Activated naive CD4-positive, alpha-beta T cell treated with Interleukin-2 at 50 U/mL for 16 hours (primary cell): Measurements from ENCODE around the gene COL3A1.

Source experiments
- DNase-seq: peaks from one replicate; pipeline ENCODE4 v3.0.0-alpha.2; 2020

Gene COL3A1

DNA sequence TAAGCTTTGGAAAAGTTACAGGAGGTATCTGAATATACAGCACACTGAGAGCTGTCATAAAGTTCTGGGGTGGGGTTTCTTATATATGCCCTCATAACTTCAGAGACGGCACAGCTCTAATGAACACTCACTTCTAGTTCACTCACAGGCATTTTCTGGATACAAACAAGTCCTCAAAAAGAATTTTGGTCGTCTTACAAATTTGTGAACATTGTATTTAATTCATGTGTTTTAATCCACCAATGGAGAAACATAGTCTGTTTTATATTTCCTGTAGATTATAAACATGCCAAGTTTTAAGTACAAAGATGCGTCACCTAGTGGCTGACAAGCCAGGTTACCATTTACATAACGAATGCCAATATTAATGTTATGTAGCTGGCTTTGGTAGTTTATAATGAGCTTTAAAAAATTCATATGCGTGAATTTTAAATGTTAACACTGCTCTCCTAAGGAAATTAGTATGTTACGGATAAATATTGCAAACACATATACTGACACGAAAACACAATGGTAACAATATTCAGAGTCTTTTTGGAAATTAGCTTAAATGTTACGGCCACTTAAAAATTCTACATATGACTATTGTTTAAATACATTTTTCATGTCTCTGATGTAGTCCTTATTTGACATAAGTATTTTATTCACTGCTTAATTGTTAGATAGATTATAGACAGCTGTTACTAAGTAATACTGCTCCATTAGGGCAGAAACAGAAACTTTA is 2.5 kb downstream of the COL3A1 start:
- DNase-seq: no peak

DNA sequence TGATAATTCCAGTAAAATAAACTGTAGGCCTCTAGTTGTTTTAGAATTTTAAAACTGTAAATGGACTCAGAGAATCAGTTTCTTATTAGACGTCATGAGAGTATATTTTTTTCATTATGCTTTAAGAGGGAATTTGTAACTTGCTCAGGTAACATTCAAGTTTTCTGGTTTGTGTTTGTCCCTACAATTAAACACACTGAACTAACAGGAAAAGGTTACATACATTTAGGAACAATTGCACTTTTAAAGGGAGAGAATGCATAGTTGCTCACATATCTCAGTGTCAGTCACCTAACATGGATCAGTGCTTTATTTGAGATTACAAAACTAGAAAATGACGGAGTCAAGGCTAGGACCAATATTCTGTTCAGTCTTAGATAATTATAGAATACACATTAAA is 3.1 kb downstream of the COL3A1 start:
- DNase-seq: no peak

DNA sequence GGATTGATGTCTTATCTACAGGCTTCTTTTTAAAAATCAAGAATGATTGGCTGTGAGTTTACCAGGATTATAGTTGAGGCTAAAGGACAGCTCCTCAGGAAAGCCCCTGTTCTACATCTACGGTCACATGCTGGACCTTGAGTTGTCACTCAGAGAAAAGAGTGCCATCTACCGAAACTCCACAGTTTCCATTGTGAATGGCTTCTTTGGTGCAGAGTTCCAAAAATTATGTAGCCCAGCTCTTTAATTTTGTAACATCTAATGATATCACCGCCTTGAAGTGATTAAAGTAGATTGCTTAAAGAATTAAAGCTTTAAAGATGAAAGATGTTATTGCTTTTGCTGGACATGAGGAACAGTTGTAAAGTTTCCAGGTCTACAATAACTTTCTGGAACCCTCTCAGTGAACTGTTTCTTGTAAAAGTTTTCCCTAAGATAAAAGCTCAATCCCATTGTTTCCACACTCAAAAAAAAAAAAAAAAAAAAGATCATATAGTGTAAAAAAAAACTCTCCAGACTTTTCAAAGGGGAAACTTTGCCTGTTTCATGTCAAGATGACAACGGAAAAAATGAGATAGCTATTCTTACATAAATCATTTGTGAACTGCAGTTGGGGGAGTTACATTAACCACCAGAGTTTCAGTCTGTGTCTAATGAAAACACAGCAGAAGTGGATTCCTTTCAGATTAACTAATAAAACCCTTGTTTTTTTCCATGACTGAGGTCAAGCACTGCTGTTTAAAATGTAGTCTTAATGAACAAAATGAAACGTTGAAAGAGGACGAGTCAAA is 4.3 kb downstream of the COL3A1 start:
- no peak for DNase-seq

GRCh38 chr2:188979187-188980114 is 5.3 kb downstream of the COL3A1 start:
- DNase-seq: no peak

GRCh38 chr2:188983427-188984064 is 9.4 kb downstream of the COL3A1 start:
- no peak for DNase-seq

- no peak for DNase-seq
Observed at GRCh38 chr2:188984065-188984491, 9.9 kb downstream of the COL3A1 start.

GRCh38 chr2:188984680-188985079 is 10.5 kb downstream of the COL3A1 start:
- DNase-seq: no peak

GRCh38 chr2:188986839-188987238 is 12.7 kb downstream of the COL3A1 start:
- no peak for DNase-seq

GRCh38 chr2:188993247-188993646 is 19.1 kb downstream of the COL3A1 start:
- DNase-seq: no peak

GRCh38 chr2:188997263-188997662 is 23.1 kb downstream of the COL3A1 start:
- DNase-seq: no peak

GRCh38 chr2:189000221-189000620 is 26.0 kb downstream of the COL3A1 start:
- DNase-seq: no peak

GRCh38 chr2:189002079-189002478 is 27.9 kb downstream of the COL3A1 start:
- DNase-seq: no peak

GRCh38 chr2:189008555-189009262 is 34.5 kb downstream of the COL3A1 start:
- DNase-seq: no peak

GRCh38 chr2:189010536-189010935 is 36.4 kb downstream of the COL3A1 start:
- DNase-seq: no peak

GRCh38 chr2:189012351-189012750 is 38.2 kb downstream of the COL3A1 start:
- DNase-seq: no peak

- DNase-seq: no peak
Observed at GRCh38 chr2:189013031-189013430, 38.9 kb downstream of the COL3A1 start.

DNA sequence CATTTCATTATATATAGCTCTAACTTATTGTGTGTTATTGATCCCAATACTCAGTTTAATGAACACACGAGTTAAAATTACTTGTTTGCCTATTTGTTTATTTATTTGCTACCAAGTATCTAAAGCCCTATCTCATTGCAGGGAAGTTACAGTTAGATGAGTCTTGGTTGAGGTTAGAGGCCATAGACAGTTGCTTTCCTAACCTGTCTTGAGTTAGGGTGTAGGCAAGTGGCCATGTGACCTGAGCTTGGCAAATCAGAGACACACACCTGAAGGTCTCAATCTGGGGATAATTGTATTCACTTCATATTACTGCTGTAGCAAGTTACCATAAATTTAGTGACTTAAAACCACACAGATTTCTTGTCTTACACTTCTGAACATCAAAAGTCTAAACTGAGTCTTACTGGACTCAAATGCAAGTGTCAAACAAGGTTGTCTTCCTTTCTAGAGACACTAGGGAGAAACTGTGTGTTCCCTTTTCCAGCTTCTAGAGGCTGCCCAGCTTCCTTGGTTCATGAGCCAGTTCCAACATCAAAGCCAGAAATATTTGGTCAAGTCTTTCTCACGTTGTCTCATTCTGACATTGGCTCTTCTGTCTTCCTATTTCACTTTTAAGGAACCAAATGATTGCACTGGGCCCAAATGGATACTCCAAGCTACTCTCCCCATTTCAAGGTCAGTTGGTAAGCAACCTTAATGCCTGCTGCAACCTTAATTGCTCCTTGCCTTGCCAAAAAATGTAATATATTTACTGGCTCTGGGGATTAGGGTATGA is 39.7 kb downstream of the COL3A1 start:
- DNase-seq: no peak

DNA sequence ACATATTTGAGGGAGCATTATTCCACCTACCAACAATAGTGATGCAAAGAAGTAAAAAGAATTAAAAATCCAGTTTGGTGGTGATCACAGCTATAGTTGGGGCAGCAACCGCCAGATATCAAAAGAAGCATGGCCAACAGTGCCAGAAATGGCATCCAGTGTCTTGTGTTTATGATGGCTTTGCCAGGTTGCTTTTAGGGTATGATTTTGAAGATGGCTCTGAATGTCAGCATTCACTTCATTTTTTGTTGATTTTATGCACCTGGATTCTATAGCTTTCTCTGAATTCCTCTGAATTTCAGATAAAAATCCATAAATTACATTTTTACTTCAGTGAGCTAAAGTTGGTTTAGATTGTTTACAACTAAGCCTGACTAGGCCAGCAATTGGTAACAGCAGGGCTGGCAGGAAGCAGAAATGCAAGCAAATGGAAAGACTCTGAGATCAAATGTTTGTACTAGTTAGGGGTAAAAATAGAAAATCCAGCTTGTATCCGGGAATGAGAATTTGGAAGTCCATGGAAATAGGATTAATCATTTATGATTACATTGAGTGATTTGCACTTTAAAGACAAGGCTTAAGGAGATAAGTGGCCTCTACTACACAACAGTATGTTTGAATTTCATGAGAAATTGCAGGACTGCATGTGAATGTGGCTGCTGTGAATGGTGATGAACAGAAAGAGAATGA is 40.4 kb downstream of the COL3A1 start:
- no peak for DNase-seq

DNA sequence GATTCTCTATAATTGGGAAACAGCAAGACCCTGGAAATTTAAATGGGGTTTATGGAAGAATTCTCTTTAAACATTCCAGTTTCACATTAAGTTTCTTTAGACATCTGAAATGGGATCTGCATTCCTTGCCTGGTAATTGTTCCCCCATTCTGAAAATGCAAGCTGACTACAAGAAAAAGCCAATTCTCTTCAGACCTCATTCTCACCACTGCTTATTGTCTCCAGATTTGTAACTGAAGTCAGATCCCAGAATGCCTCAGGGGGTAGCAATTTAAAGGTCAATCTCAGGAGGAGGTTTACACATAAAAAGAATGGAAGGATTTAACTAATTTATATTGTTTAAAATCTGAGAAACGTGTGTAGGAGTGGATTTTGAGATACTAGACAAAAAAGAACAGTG is 41.2 kb downstream of the COL3A1 start:
- no peak for DNase-seq

DNA sequence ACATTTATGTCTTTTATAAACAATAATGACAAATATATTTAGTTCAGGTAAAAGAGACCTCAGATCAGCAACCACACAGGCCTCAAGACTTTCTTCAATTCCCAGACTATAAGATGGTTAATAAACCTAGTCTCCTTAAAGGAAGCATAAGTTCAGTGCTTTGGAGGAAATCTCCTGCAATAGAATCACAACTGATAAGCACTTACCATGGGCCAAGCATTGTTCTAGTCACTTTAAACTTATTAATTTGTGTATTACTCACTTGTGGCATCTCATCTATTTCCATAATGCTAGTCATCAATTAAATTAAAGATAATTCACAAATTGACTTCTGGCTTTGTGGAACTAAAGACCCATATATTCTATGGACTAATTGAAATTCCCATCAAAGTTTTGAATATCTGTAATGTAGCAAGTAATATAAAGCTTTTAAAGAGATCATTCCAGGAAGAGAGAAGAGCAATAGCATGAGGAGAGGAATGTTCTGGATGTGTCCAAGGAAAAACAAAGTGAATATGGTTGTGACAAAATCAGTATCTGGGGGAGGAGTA is 42.2 kb downstream of the COL3A1 start:
- DNase-seq: no peak
